Stimulated activated CD4-positive, alpha-beta T cell treated with anti-CD3 and anti-CD28 coated beads, Interleukin-4, amount 100 ng/mL, for 1 hour (primary cell): ENCODE results near the gene TJP2.
"Not testable (repeated sequence)": the region's sequence is repeated elsewhere in the genome, so short reads cannot be mapped to it uniquely, and the experiment has no call there.

ENCODE experiments used
- DNase-seq: peaks from one replicate; pipeline ENCODE4 v3.0.0-alpha.2; 2020

The TJP2 gene

DNA sequence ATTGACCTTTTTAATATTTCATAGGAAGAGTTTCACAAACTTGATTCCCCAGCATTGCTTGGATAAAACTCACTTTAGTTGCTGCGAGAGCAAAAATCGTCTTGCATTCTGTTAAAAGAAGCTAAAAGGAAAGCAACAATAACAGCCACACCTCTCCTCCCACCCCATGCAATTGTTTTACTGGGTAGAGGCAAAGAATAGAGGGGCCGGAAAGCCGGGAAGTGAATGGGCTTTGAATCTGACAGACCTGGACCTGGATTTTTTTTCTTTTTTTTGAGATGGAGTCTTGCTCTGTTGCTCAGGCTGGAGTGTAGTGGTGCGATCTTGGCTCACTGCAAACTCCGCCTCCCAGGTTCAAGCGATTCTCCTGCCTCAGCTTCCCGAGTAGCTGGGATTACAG is 9.5 kb upstream of the TJP2 start:
- not testable (repeated sequence) for DNase-seq

- no peak for DNase-seq
These were observed 8.5 kb upstream of the TJP2 start for GRCh38 chr9:69165581-69165980.

DNA sequence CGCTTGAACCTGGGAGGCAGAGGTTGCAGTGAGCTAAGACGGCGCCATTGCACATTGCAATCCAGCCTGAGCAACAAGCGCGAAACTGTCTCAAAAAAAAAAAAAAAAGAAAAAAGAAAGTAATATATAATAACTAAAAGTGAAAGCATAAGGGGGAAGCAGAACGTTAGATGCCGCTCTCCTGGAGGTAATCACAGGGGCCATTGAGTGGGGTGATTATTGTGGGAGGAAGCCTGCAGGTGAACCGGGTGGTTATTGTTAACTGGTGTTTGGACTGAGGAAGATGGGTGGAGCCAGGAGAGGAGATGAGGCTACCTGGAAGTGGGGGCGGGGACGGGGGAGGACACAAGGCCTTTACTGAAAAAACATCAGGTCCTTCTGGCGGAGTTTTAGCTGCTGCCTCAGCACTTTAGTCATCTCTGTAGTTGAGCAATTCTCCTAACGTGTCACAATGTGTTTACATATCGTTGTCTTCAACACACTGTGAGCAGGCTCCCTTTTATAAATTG is 5.3 kb upstream of the TJP2 start:
- DNase-seq = peak; percentile 63

DNA sequence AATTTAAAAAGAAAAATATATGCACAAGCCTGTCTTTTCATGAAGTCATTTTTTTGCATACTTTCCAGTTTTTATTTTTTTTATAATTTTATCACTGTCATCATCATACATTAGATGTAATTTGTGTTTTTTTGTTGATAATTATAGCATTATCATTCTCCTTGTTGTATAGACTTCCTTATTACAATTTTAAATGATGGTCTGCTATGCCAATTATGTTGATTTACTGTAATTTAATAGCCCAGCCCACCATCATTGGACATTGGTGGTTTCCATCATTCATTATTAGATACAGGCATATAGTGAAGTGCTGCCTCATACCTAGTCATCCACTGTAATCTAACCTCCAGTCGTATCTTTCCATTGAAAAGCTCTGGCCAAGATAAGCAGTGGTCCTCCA is 3.8 kb upstream of the TJP2 start:
- DNase-seq = no peak

GRCh38 chr9:69171049-69171448 is 3.0 kb upstream of the TJP2 start:
- no peak for DNase-seq

- no peak for DNase-seq
These were observed 2.6 kb upstream of the TJP2 start for GRCh38 chr9:69171517-69171916.

GRCh38 chr9:69172895-69173294 is 1.2 kb upstream of the TJP2 start:
- no peak for DNase-seq

DNA sequence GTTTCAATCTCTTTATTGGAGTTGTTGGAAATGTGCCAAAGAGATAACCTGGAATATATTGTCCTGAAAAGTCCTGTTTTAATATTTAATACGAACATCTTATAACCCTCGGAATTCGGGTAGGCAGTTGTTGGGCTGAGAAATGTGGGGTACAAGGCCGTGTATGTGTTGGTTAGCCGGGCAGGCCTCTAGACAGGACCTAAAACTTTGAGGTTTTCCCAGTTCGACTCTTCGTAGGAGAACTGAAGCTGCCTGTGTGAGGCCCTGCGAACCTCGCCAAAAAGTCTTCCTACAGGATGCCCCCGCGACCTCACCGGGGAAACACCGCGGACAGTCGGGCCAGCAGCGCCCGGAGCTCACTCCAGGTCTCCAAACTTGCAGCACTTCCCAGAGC is 583 bp upstream of the TJP2 start:
- no peak for DNase-seq

- DNase-seq = peak; percentile 42
These were observed 763 bp downstream of the TJP2 start for GRCh38 chr9:69174616-69175463.

DNA sequence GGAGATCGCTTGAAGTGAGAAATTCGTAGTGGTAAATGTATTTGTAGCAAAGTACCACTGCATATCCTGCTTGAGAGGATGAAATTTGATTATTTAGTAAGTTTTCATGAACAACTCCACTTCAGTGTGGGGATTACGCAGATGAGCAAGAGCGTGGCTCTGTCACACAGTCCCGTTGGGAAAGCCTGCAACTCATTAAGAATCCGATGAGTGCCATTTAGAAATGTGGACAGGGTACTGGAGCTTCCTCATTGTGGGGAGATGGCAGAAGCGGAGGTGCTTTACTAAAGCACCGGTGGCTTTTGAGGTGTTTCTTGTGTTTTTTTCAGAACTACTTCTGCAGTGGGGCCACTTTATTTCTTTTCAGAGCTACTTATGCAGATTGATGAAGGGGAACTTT is 1.4 kb downstream of the TJP2 start:
- DNase-seq = no peak

- DNase-seq = no peak
These were observed 2.5 kb downstream of the TJP2 start for GRCh38 chr9:69176471-69177171.

- DNase-seq = no peak
These were observed 4.5 kb downstream of the TJP2 start for GRCh38 chr9:69178583-69179011.

- DNase-seq = no peak
These were observed 5.0 kb downstream of the TJP2 start for GRCh38 chr9:69179037-69179436.

DNA sequence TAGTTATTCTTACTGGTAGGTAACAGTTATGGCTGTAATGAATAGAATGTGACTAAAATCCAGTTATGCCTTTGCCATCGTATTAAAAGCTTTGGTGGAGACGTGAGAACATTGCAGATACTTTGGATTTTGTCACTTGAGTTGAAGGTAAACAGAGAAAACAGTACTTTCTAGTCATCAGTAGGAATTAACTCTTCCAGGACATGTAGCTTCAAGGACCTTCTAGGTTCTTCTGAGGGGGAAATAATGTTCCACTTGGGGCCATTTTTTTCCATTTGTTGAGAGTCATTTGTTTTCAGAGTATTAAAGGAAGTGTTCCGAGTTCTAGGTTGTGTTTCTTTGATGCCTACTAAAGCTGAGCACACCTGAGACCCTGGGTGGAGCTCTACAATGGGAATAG is 6.1 kb downstream of the TJP2 start:
- no peak for DNase-seq

DNA sequence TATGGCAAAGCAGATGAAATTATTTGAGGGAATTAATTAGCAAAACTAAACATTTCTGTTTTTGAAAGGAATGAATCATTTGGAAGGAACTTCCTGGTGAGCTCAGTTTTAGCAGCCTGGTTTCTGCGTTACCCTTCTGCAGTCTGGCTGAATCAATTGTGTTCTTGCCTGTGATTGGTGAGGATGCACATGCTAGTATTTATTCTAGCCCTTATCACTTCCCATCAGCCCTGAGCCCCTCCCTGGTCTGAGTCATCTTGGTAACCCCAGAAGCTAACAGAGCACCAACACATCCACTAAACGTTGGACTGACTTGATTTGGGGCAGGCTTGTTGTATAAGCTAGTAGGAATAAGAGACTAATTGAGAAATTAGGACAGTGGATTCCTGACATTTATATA is 6.6 kb downstream of the TJP2 start:
- peak; percentile 23 for DNase-seq

GRCh38 chr9:69181908-69182353 is 7.9 kb downstream of the TJP2 start:
- DNase-seq = no peak

- no peak for DNase-seq
These were observed 10.2 kb downstream of the TJP2 start for GRCh38 chr9:69184266-69184665.

DNA sequence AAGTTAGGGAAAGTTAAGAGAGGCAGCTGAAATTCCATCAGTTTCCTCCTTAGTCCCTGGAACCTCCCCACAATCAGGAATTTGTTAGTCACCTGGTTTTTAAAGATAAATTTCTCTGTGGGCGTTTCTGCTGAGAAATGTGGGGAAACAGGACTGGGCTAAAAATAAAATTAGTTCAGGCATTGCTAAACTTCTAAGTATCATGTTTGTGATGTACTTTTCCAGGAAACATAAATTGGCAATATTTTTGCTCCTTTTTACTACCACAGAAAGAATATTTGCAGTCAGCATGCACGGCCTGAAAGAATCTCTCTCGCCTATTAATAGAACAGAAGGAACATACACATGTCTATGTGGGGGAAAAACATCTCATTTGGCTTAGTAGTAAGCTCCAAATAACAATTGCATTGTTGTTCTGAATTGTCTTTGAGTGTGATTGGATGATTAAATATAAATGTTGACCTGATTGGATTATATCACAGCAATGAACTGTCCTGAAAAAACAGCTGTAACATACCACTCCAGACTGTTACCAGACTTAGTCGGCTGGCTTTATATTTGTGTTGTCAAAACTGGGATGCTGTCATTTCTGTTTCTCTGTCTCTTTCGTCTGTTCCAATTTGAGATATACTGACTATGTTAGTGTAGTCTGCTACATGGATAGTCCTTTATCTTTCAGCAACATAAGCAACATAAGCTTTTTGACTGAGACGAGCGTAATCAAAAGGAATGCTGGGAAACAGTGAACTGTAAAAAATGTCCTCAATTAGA is 12.9 kb downstream of the TJP2 start:
- DNase-seq = no peak

- no peak for DNase-seq
These were observed 14.9 kb downstream of the TJP2 start for GRCh38 chr9:69188975-69189374.

DNA sequence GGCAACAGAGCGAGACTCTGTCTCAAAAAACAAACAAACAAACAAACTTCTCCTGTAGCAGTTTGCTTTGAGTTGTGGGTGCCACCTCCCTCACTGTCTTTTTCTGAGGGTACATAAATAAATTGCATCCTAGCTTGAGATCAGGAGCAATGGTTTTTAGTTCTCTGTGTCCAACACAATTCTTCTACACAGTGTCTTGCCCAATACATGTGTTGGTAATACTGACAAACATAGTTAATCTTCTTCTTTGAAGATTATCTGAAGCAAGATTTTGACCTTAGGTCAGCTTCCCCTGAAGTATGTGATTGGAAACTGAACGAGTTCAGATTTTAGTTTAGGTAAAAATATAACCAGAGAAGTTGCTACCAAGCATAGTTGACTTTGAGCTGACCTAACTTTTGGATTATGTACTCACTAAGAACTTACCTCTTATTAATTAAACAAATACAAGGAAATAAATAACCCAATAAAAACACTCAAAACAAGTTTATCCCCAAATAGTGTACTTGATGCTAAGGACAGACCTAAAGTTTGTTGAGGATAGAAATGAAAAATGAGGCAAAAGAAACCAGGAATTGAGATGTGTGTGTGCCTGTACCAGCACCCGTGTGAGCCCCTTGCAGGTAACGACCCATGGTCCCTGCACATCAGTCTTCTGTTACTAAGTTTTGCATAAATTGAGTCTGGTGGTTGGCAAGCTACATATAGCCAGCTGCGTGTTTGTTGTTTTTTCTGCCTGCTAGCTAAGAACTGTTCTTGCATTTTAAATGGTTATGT is 16.2 kb downstream of the TJP2 start:
- DNase-seq = no peak

DNA sequence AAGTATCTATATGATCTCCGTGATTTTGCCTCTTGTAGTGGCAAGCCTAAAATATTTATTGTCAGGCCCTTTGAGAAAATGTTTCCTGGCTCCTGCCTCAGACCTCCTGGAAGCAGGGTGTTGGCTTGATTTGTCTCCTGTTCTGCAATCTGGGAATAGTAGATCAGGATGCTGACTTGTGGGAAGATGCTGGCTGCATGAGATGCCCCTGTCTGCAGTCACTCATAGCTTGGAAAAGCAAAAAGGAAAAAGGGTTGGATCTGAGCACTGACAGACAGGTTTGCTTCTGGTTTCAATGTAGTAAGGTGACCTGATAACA is 16.7 kb downstream of the TJP2 start:
- DNase-seq = no peak

- DNase-seq = no peak
These were observed 17.2 kb downstream of the TJP2 start for GRCh38 chr9:69191231-69191630.

DNA sequence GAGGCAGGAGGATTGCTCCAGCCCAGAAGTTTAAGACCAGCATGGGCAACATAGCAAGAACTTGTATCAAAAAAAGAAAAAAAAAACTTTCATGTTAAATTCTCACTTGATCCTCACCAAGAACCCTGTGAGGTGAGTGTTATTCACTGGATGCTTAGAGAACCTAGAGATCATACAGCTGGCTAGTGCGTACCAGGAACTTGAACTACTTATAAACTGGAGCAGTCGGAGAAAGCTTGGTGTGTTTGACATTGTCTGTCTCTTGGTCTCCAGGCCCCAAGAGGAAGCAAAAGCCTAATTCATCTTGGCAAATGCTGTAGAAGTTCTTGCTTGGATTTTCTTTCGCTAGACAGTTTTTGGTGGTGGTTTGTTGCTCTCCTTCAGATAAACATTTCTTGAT is 18.1 kb downstream of the TJP2 start:
- no peak for DNase-seq
